Measurements from ENCODE around the gene TPP1.

- TF ChIP-seq, protein P1, sequence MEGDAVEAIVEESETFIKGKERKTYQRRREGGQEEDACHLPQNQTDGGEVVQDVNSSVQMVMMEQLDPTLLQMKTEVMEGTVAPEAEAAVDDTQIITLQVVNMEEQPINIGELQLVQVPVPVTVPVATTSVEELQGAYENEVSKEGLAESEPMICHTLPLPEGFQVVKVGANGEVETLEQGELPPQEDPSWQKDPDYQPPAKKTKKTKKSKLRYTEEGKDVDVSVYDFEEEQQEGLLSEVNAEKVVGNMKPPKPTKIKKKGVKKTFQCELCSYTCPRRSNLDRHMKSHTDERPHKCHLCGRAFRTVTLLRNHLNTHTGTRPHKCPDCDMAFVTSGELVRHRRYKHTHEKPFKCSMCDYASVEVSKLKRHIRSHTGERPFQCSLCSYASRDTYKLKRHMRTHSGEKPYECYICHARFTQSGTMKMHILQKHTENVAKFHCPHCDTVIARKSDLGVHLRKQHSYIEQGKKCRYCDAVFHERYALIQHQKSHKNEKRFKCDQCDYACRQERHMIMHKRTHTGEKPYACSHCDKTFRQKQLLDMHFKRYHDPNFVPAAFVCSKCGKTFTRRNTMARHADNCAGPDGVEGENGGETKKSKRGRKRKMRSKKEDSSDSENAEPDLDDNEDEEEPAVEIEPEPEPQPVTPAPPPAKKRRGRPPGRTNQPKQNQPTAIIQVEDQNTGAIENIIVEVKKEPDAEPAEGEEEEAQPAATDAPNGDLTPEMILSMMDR (IDR thresholded peaks at IDR 0.05 in 8 of 11, conservative IDR thresholded peaks at IDR 0.05 in 3 of 11) = no peak
- TF ChIP-seq POLR2AphosphoS5 (IDR thresholded peaks at IDR 0.05) = no peak
- no peak for TF ChIP-seq POLR2A (IDR thresholded peaks at IDR 0.05)
Observed at GRCh38 chr11:6625156-6625831, 6.1 kb upstream of the TPP1 start.
